ENCODE results near the gene SLC12A8.

SLC12A8 gene

DNA sequence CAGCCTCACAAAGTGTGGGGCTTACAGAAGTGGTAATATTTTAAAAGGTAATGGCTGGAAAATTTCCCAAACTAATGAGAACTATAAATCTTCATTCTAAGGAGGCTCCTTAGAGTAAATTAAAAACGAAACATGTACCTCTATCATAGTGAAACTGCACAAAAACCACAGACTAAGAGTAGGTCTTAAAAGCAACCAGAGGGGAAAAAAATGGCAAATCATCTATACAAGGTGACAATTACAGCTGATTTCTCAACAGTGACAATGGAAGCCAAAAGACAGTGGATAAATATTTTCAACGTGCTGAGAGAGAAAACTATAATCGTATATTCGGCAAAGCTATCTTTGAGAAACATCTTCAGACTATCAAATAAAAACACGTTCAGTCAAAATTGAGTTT lies 177.3 kb downstream of the SLC12A8 start:
- H3K4me3 ChIP-seq (ENCODE audit: low read depth, low read length): no peak overlapping the region
- TF ChIP-seq CTCF (IDR thresholded peaks at IDR 0.05; ENCODE audit: low read depth, low read length): no peak

GRCh38 chr3:125033616-125034015 lies 178.9 kb downstream of the SLC12A8 start:
- TF ChIP-seq CTCF (IDR thresholded peaks at IDR 0.05; ENCODE audit: low read depth, low read length): no peak
- no peak overlapping the region for H3K4me3 ChIP-seq (ENCODE audit: low read depth, low read length)

- no peak overlapping the region for H3K4me3 ChIP-seq (ENCODE audit: low read depth, low read length)
- TF ChIP-seq CTCF (IDR thresholded peaks at IDR 0.05; ENCODE audit: low read depth, low read length): no peak
Measured at GRCh38 chr3:125033135-125033534, 179.4 kb downstream of the SLC12A8 start.

DNA sequence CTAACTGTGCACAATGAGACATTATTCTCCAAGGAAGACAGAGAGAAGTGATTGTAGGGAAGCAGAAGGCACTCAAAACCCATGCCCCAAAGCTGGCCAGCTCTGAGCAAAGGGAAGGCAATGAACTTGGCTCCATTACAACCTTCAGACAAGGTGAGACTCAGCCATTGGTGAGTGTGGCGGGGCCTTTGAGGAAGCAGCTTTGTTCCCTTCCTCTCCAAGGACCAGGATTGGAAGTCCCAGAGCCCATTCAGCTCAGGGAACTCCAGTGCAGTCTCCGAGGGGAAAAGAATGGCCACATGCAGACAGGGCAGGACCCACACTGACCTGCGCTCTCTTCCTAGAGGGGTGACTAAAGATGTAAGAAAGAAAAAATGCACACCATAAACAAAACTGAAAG lies 179.9 kb downstream of the SLC12A8 start:
- no peak for TF ChIP-seq CTCF (IDR thresholded peaks at IDR 0.05; ENCODE audit: low read depth, low read length)
- no peak overlapping the region for H3K4me3 ChIP-seq (ENCODE audit: low read depth, low read length)

Data from WI38 (cell line).